Smooth muscle cell (in vitro differentiated cells): ENCODE data around the gene SFRP2. TPM values are rescaled to one million over a fixed set of nuclear protein-coding genes. Genes with fewer than 3 reads are reported as not detected.

Experiments
- DNase-seq: peaks from one replicate; lab custom pipeline; 2025; ENCODE audit not compliant: unreplicated experiment; lab: John Stamatoyannopoulos, UW
- H2AFZ ChIP-seq: fragments of 200-600 bp; sonication (generic); 2 replicates; pipeline ENCODE4 v1.6.0; 2016; ENCODE audit warnings: antibody characterized with exemption, low read depth, mild to moderate bottlenecking
- H3F3A ChIP-seq: fragments of 200-600 bp; sonication (generic); 2 replicates; pipeline ENCODE4 v1.6.0; 2017; ENCODE audit warnings: antibody characterized with exemption, low read depth
- H3K27ac ChIP-seq: fragments of 200-600 bp; sonication (generic); 2 replicates; pipeline ENCODE4 v1.5.1; 2016; ENCODE audit warnings: low read depth, mild to moderate bottlenecking
- H3K27me3 ChIP-seq: fragments of 200-600 bp; sonication (generic); 2 replicates; pipeline ENCODE4 v1.6.1; 2016; ENCODE audit warnings: low read depth, mild to moderate bottlenecking
- H3K36me3 ChIP-seq: fragments of 200-600 bp; sonication (generic); 2 replicates; pipeline ENCODE4 v1.5.1; 2016; ENCODE audit warnings: low read depth
- H3K4me1 ChIP-seq: fragments of 200-600 bp; sonication (generic); 2 replicates; pipeline ENCODE4 v1.5.1; 2016; ENCODE audit warnings: low read depth
- H3K4me2 ChIP-seq: fragments of 200-600 bp; sonication (generic); 2 replicates; pipeline ENCODE4 v1.6.0; 2016; ENCODE audit warnings: mild to moderate bottlenecking
- H3K4me3 ChIP-seq: fragments of 200-600 bp; sonication (generic); 2 replicates; pipeline ENCODE4 v1.5.1; 2016; ENCODE audit warnings: mild to moderate bottlenecking
- H3K79me2 ChIP-seq: fragments of 200-600 bp; sonication (generic); 2 replicates; pipeline ENCODE4 v1.6.0; 2016; ENCODE audit warnings: low read depth, mild to moderate bottlenecking
- H3K9ac ChIP-seq: fragments of 200-600 bp; sonication (generic); 2 replicates; pipeline ENCODE4 v1.6.0; 2016; ENCODE audit warnings: low read depth
- H3K9me3 ChIP-seq: fragments of 200-600 bp; sonication (generic); replicated peaks from 2 replicates; pipeline ENCODE4 v1.5.1; 2016; ENCODE audit warnings: low read depth
- H4K20me1 ChIP-seq: fragments of 200-600 bp; sonication (generic); 2 replicates; pipeline ENCODE4 v1.6.0; 2016; ENCODE audit warnings: low read depth
- CTCF ChIP-seq: fragments of 200-600 bp; sonication (generic); IDR thresholded peaks from 2 replicates; pipeline ENCODE4 v1.5.1; 2017; ENCODE audit warnings: borderline replicate concordance, mild to moderate bottlenecking, antibody characterized with exemption; ENCODE audit not compliant: insufficient read depth, poor library complexity, severe bottlenecking
- WGBS: methylation state at CpG from one replicate; pipeline ENCODE4 v1.1.7; 2016; ENCODE audit warnings: low lambda C conversion rate; 5-methylcytosine and 5-hydroxymethylcytosine counted together
- polyA plus RNA-seq: library from polyadenylated mRNA; unstranded; fragments of >200 nt; fragmentation: Nextera tagmentation; extraction: Ambion mirVana; gene quantifications from 2 replicates; pipeline ENCODE4 v1.2.1, GENCODE V29; 2016
- total RNA-seq: library from RNA; depleted of rRNA; stranded (reverse); fragments of >200 nt; gene quantifications from 2 replicates; pipeline ENCODE4 v1.2.3, GENCODE V29; 2014

The SFRP2 gene
- total and polyA plus RNA-seq, 2 experiments from 2014 or later: 0.49 to 0.67 TPM

- WGBS: 13% methylated on average over 10 of the region's 10 CpGs
- H3K27me3 ChIP-seq: peaks cover 96% of the 10 kb centered on the region
- no peaks in the 10 kb centered on the region for H4K20me1 ChIP-seq
- no peak for TF ChIP-seq CTCF
- no peaks in the 10 kb centered on the region for H3K9me3 ChIP-seq
- H2AFZ ChIP-seq: peak overlapping the region; percentile 35
- DNase-seq: no peak
- peak overlapping the region; percentile 39 for H3K4me3 ChIP-seq
- no peaks in the 10 kb centered on the region for H3K36me3 ChIP-seq
- peak overlapping the region; percentile 88 for H3K4me2 ChIP-seq
- H3K27ac ChIP-seq: no peak overlapping the region
- no peak overlapping the region for H3K9ac ChIP-seq
- H3F3A ChIP-seq: peaks cover 6% of the 10 kb centered on the region
- H3K79me2 ChIP-seq: no peaks in the 10 kb centered on the region
- peaks cover 34% of the 10 kb centered on the region for H3K4me1 ChIP-seq
Measured at GRCh38 chr4:153790500-153790865, 1.6 kb upstream of the SFRP2 start.

- H3K4me2 ChIP-seq: peak overlapping the region; percentile 88
- peaks cover 90% of the 10 kb centered on the region for H3K27me3 ChIP-seq
Measured at GRCh38 chr4:153789741-153790499, 1.0 kb upstream of the SFRP2 start.

GRCh38 chr4:153788051-153788412 lies 851 bp downstream of the SFRP2 start:
- Histone ChIP-seq H3K27ac (no peak overlapping the region), H3K9ac (no peak overlapping the region), H3F3A (peaks cover 6% of the 10 kb centered on the region), H2AFZ (no peak overlapping the region), H3K79me2 (no peaks in the 10 kb centered on the region), H3K27me3 (peaks cover 76% of the 10 kb centered on the region), H3K36me3 (no peaks in the 10 kb centered on the region), H3K4me1 (peaks cover 46% of the 10 kb centered on the region), H4K20me1 (no peaks in the 10 kb centered on the region), H3K4me2 (peak overlapping the region; percentile 88), H3K9me3 (no peaks in the 10 kb centered on the region), H3K4me3 (peak overlapping the region; percentile 50)
- DNase-seq: no peak
- 6% methylated on average over 15 of the region's 15 CpGs for WGBS
- TF ChIP-seq CTCF: no peak

More at GRCh38 chr4:153789741-153790499, 1.0 kb upstream of the SFRP2 start:
- peaks cover 37% of the 10 kb centered on the region for H3K4me1 ChIP-seq
- no peak overlapping the region for H2AFZ ChIP-seq
- H3K9ac ChIP-seq: no peak overlapping the region
- TF ChIP-seq CTCF: no peak
- H3K36me3 ChIP-seq: no peaks in the 10 kb centered on the region
- H3K9me3 ChIP-seq: no peaks in the 10 kb centered on the region
- H3K27ac ChIP-seq: no peak overlapping the region
- DNase-seq: no peak
- H3F3A ChIP-seq: peaks cover 6% of the 10 kb centered on the region
- no peaks in the 10 kb centered on the region for H4K20me1 ChIP-seq
- no peaks in the 10 kb centered on the region for H3K79me2 ChIP-seq
- 11% methylated on average over 28 of the region's 28 CpGs for WGBS
- H3K4me3 ChIP-seq: peak overlapping the region; percentile 50

- Histone ChIP-seq H3K4me3 (peak overlapping the region; percentile 50), H4K20me1 (no peaks in the 10 kb centered on the region), H3K9ac (no peak overlapping the region), H3K36me3 (no peaks in the 10 kb centered on the region), H3K27me3 (peaks cover 71% of the 10 kb centered on the region), H3K9me3 (no peaks in the 10 kb centered on the region), H2AFZ (no peak overlapping the region), H3K4me1 (peaks cover 41% of the 10 kb centered on the region), H3K79me2 (no peaks in the 10 kb centered on the region), H3F3A (peaks cover 6% of the 10 kb centered on the region), H3K27ac (no peak overlapping the region), H3K4me2 (no peak overlapping the region)
- 6% methylated on average over 5 of the region's 5 CpGs for WGBS
- DNase-seq: no peak
- no peak for TF ChIP-seq CTCF
Measured at GRCh38 chr4:153787575-153787974, 1.3 kb downstream of the SFRP2 start.
